ENCODE results near the gene TOX2. TPM values are rescaled to one million over a fixed set of nuclear protein-coding genes. Genes with fewer than 3 reads are reported as not detected.

TOX2 gene
- total and polyA plus RNA-seq, 4 donors = 1.2 to 15.4 (median 9.0) TPM

- Histone ChIP-seq H3K9me3 (ENCODE audit: control insufficient read depth, insufficient read depth, low read length) (no peaks in the 10 kb centered on the region), H3K4me3 (ENCODE audit: low read depth, low read length) (no peak overlapping the region), H3K36me3 (ENCODE audit: control insufficient read depth, insufficient read depth, low read length) (no peaks in the 10 kb centered on the region), H3K27ac (ENCODE audit: low read depth, low read length) (no peak overlapping the region), H3K27me3 (ENCODE audit: control insufficient read depth, insufficient read depth, low read length) (no peaks in the 10 kb centered on the region), H3K4me1 (ENCODE audit: control insufficient read depth, insufficient read depth, low read length) (no peaks in the 10 kb centered on the region)
- WGBS (ENCODE audit: insufficient coverage) = 100% methylated on average over 2 of the region's 6 CpGs
- DNase-seq (ENCODE audit: low read depth in 4 of 6, low spot score in 6 of 6) = no peak
Measured at GRCh38 chr20:44098256-44098630, 183.6 kb downstream of the TOX2 start.

GRCh38 chr20:44098657-44099056 lies 184.0 kb downstream of the TOX2 start:
- H3K9me3 ChIP-seq (ENCODE audit: control insufficient read depth, insufficient read depth, low read length) = no peaks in the 10 kb centered on the region
- no peaks in the 10 kb centered on the region for H3K36me3 ChIP-seq (ENCODE audit: control insufficient read depth, insufficient read depth, low read length)
- DNase-seq (ENCODE audit: low read depth in 4 of 6, low spot score in 6 of 6) = no peak
- no peak overlapping the region for H3K4me3 ChIP-seq (ENCODE audit: low read depth, low read length)
- H3K27ac ChIP-seq (ENCODE audit: low read depth, low read length) = no peak overlapping the region
- H3K4me1 ChIP-seq (ENCODE audit: control insufficient read depth, insufficient read depth, low read length) = no peaks in the 10 kb centered on the region
- WGBS (ENCODE audit: insufficient coverage) = 76% methylated on average over 5 of the region's 5 CpGs
- peaks cover under 1% of the 10 kb centered on the region for H3K27me3 ChIP-seq (ENCODE audit: control insufficient read depth, insufficient read depth, low read length)

GRCh38 chr20:44099832-44100231 lies 185.2 kb downstream of the TOX2 start:
- Histone ChIP-seq H3K9me3 (ENCODE audit: control insufficient read depth, insufficient read depth, low read length) (no peaks in the 10 kb centered on the region), H3K4me3 (ENCODE audit: low read depth, low read length) (no peak overlapping the region), H3K4me1 (ENCODE audit: control insufficient read depth, insufficient read depth, low read length) (no peaks in the 10 kb centered on the region), H3K27me3 (ENCODE audit: control insufficient read depth, insufficient read depth, low read length) (peaks cover 5% of the 10 kb centered on the region), H3K36me3 (ENCODE audit: control insufficient read depth, insufficient read depth, low read length) (no peaks in the 10 kb centered on the region), H3K27ac (ENCODE audit: low read depth, low read length) (no peak overlapping the region)
- DNase-seq (ENCODE audit: low read depth in 4 of 6, low spot score in 6 of 6) = no peak
- no CpG with 5 or more reads among the region's 7 CpGs for WGBS (ENCODE audit: insufficient coverage)

GRCh38 chr20:44102582-44102981 lies 187.9 kb downstream of the TOX2 start:
- no peaks in the 10 kb centered on the region for H3K36me3 ChIP-seq (ENCODE audit: control insufficient read depth, insufficient read depth, low read length)
- DNase-seq (ENCODE audit: low read depth in 4 of 6, low spot score in 6 of 6) = no peak
- no CpG with 5 or more reads among the region's 1 CpG for WGBS (ENCODE audit: insufficient coverage)

GRCh38 chr20:44104798-44105517 lies 190.3 kb downstream of the TOX2 start:
- no peaks in the 10 kb centered on the region for H3K9me3 ChIP-seq (ENCODE audit: control insufficient read depth, insufficient read depth, low read length)
- DNase-seq (ENCODE audit: low read depth in 4 of 6, low spot score in 6 of 6) = peak in 1 of 6 donors; percentile 32
- no peaks in the 10 kb centered on the region for H3K36me3 ChIP-seq (ENCODE audit: control insufficient read depth, insufficient read depth, low read length)
- no peak overlapping the region for H3K4me3 ChIP-seq (ENCODE audit: low read depth, low read length)
- H3K4me1 ChIP-seq (ENCODE audit: control insufficient read depth, insufficient read depth, low read length) = no peaks in the 10 kb centered on the region
- peaks cover 9% of the 10 kb centered on the region for H3K27me3 ChIP-seq (ENCODE audit: control insufficient read depth, insufficient read depth, low read length)
- 41% methylated on average over 4 of the region's 7 CpGs for WGBS (ENCODE audit: insufficient coverage)
- H3K27ac ChIP-seq (ENCODE audit: low read depth, low read length) = no peak overlapping the region

More at GRCh38 chr20:44102582-44102981, 187.9 kb downstream of the TOX2 start:
- no peak overlapping the region for H3K27ac ChIP-seq (ENCODE audit: low read depth, low read length)
- no peaks in the 10 kb centered on the region for H3K9me3 ChIP-seq (ENCODE audit: control insufficient read depth, insufficient read depth, low read length)
- H3K4me1 ChIP-seq (ENCODE audit: control insufficient read depth, insufficient read depth, low read length) = no peaks in the 10 kb centered on the region
- H3K4me3 ChIP-seq (ENCODE audit: low read depth, low read length) = no peak overlapping the region
- peaks cover 5% of the 10 kb centered on the region for H3K27me3 ChIP-seq (ENCODE audit: control insufficient read depth, insufficient read depth, low read length)

GRCh38 chr20:44106615-44107014 lies 192.0 kb downstream of the TOX2 start:
- no peak overlapping the region for H3K4me3 ChIP-seq (ENCODE audit: low read depth, low read length)
- no peaks in the 10 kb centered on the region for H3K4me1 ChIP-seq (ENCODE audit: control insufficient read depth, insufficient read depth, low read length)
- H3K9me3 ChIP-seq (ENCODE audit: control insufficient read depth, insufficient read depth, low read length) = no peaks in the 10 kb centered on the region
- no peaks in the 10 kb centered on the region for H3K36me3 ChIP-seq (ENCODE audit: control insufficient read depth, insufficient read depth, low read length)
- no peak for DNase-seq (ENCODE audit: low read depth in 4 of 6, low spot score in 6 of 6)
- H3K27ac ChIP-seq (ENCODE audit: low read depth, low read length) = no peak overlapping the region
- no CpG with 5 or more reads among the region's 5 CpGs for WGBS (ENCODE audit: insufficient coverage)
- peaks cover 9% of the 10 kb centered on the region for H3K27me3 ChIP-seq (ENCODE audit: control insufficient read depth, insufficient read depth, low read length)

GRCh38 chr20:44109951-44110361 lies 195.3 kb downstream of the TOX2 start:
- Histone ChIP-seq H3K27ac (ENCODE audit: low read depth, low read length) (no peak overlapping the region), H3K4me1 (ENCODE audit: control insufficient read depth, insufficient read depth, low read length) (no peaks in the 10 kb centered on the region), H3K36me3 (ENCODE audit: control insufficient read depth, insufficient read depth, low read length) (no peaks in the 10 kb centered on the region), H3K4me3 (ENCODE audit: low read depth, low read length) (no peak overlapping the region), H3K27me3 (ENCODE audit: control insufficient read depth, insufficient read depth, low read length) (peaks cover 8% of the 10 kb centered on the region), H3K9me3 (ENCODE audit: control insufficient read depth, insufficient read depth, low read length) (no peaks in the 10 kb centered on the region)
- no peak for DNase-seq (ENCODE audit: low read depth in 4 of 6, low spot score in 6 of 6)
- 55% methylated on average over 5 of the region's 5 CpGs for WGBS (ENCODE audit: insufficient coverage)

- 82% methylated on average over 8 of the region's 9 CpGs for WGBS (ENCODE audit: insufficient coverage)
Measured at GRCh38 chr20:44110816-44111568, 196.3 kb downstream of the TOX2 start.

GRCh38 chr20:44111712-44112335 lies 197.2 kb downstream of the TOX2 start:
- Histone ChIP-seq H3K4me3 (ENCODE audit: low read depth, low read length) (no peak overlapping the region), H3K4me1 (ENCODE audit: control insufficient read depth, insufficient read depth, low read length) (peaks cover 5% of the 10 kb centered on the region), H3K27ac (ENCODE audit: low read depth, low read length) (no peak overlapping the region), H3K36me3 (ENCODE audit: control insufficient read depth, insufficient read depth, low read length) (no peaks in the 10 kb centered on the region), H3K27me3 (ENCODE audit: control insufficient read depth, insufficient read depth, low read length) (peaks cover 21% of the 10 kb centered on the region), H3K9me3 (ENCODE audit: control insufficient read depth, insufficient read depth, low read length) (no peaks in the 10 kb centered on the region)
- 43% methylated on average over 5 of the region's 6 CpGs for WGBS (ENCODE audit: insufficient coverage)
- no peak for DNase-seq (ENCODE audit: low read depth in 4 of 6, low spot score in 6 of 6)

More at GRCh38 chr20:44110816-44111568, 196.3 kb downstream of the TOX2 start:
- Histone ChIP-seq H3K9me3 (ENCODE audit: control insufficient read depth, insufficient read depth, low read length) (no peaks in the 10 kb centered on the region), H3K4me1 (ENCODE audit: control insufficient read depth, insufficient read depth, low read length) (no peaks in the 10 kb centered on the region), H3K4me3 (ENCODE audit: low read depth, low read length) (no peak overlapping the region), H3K27me3 (ENCODE audit: control insufficient read depth, insufficient read depth, low read length) (peaks cover 14% of the 10 kb centered on the region), H3K27ac (ENCODE audit: low read depth, low read length) (no peak overlapping the region), H3K36me3 (ENCODE audit: control insufficient read depth, insufficient read depth, low read length) (no peaks in the 10 kb centered on the region)
- DNase-seq (ENCODE audit: low read depth in 4 of 6, low spot score in 6 of 6) = no peak
